Activated CD8-positive, alpha-beta memory T cell treated with anti-CD3 and anti-CD28 coated beads for 4 hours (primary cell): ENCODE data around the gene FAM222A.
A peak's percentile ranks its signal among the peaks of the same experiment; 100 is the strongest.

Experiments used
- DNase-seq, 2 donors: peaks; one replicate each; pipeline ENCODE4 v3.0.0-alpha.2; 2020; ENCODE audit warnings: low read depth in 2 of 2

FAM222A gene

DNA sequence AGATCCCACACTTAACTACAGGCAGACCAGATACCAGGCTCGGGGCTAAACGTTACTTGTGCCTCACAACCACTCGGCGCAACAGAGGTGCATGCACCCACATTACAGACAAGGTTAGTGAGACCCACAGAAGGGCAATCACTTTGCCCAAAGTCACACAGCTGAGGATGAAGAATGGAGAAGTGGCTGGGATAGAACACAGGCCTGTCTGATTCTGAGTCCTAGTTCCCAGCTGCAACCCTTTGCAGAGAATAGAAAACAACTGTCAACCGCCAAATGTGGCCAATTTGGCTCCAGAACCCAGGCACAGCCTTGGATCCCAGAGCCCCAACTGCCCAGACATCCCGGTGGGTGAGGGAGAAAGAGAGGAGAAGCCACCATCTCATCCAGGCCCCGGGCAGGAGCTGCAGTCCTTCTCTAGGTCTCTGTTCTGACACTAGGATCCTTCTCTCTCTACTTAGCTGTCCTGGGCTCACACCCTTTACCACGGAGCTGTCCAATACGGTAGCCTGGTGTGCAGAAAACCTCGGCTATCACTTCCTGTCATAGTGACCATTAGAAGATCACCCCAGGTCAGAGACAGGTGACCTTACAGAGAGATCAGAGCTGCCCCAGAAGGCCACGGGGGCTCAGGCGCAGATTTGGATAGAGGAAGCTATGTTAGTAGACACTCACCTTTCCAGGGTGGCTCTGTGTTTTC, 59.1 kb downstream of the FAM222A start:
- no peak for DNase-seq

DNA sequence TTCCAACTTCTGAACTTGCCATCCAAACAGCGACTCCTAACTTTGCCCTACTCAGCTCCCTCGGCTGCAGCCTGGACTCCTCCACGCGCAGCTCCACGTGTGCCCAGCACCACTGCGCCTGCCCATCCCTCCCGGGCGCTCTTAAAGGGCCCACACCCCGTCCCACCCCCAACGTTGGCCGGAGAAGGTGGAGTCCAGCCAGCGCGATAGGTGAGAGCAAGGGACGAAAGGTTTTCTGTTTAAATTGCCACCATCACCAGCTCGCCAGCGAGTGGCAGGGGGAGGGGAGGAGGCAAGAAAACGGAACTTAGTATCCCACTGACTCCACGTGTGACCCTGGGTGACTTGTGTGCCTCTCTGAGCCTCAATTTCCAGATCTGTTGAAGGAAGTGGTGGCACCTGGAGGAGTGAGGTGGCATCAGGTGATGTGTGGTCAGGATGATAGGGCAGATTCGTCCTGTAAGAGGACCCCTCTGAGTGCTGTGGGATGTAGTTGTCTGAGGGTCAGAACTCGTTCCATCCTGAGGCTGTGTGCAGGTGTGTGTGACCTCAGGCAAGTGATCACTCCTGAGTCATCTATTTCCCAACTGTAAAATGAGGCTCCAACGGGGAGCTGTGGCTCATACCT, 59.9 kb downstream of the FAM222A start:
- DNase-seq = no peak

DNA sequence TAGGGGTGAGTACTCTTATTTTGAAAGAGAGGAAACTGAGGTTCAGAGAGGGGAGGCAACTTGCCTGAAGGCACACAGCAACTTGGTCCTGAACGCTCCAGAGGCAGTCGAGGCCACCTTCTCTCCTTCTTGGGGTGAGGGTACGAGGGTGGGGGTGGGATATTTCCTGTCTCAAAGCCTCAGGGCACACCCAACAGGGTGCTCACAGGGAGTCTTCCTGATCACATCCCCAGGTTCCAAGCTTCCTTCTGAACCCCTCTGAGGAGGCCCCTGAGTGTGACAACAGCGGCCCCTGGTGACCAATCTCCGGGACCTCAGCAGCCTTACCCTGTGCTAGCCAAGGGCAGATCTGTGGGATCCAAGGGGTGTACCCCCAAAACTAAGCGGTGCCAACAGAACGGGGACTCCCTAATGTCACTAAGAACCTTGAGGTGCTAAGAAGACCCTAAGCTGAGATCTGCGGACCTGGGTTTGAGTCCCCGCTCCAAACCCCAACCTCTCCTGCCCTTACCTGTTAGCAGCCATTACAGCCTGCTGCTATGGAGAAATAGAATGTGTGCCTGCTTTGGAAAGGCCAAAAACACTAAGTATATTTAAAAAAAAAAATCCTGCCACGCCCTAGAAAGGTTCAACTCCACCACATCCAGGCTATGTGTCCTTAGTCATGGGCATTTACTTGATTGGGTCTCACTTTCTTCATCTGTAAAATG, 61.7 kb downstream of the FAM222A start:
- peak; percentile 34 to 45 for DNase-seq

DNA sequence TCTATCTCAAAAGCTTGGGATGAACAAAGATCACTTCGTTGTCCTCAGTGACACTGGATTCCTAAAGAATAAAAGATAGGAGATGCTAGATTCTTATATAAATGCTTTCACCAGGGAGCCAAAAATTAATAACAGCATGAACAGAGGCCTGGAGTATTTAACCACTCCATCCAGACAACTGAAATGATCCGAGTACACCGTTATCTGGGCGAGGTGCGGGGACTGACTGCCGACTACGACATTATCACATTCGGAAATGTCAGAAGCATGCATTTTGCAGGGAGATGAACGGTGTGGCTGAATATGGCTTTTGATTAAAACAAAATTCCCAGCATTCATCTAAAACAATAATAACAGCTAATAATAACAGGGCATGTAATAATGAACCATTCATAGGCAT, 63.0 kb downstream of the FAM222A start:
- no peak for DNase-seq

DNA sequence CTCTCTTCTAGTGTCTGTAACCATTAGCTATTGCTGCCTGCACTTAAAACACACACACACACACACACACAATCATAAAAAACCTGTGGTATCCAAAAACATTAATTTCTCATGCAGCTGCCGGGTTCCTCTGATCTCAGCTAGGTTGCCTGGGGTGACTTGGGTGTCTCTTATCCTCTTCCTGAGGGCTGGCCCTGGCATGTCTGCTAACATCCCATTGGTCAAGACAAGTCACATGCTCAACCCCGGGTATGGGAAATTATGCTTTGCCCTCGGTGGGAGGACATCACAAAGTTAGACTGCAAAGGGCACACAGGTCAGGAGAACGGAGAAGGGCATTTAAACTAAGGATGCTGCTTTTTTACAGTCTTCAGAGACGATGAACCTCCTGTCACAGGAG, 63.9 kb downstream of the FAM222A start:
- no peak for DNase-seq

DNA sequence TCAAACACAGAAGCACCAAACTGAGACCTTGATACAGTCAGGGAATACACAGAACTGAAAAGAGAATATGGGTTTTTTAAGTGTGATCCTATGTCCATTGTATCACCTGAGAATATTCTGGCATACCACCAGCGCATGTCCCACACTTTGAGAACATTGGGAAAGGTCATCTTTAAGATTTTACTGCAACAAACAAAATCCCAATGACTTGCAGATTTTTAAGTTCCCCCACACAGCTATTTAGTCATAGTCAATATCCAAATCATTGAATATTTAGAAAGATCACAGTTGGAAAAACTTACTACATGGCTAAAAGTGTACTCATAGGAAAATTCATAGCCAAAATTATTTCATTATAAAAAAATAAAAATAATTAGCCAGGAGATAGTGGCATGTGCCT, 65.1 kb downstream of the FAM222A start:
- no peak for DNase-seq

DNA sequence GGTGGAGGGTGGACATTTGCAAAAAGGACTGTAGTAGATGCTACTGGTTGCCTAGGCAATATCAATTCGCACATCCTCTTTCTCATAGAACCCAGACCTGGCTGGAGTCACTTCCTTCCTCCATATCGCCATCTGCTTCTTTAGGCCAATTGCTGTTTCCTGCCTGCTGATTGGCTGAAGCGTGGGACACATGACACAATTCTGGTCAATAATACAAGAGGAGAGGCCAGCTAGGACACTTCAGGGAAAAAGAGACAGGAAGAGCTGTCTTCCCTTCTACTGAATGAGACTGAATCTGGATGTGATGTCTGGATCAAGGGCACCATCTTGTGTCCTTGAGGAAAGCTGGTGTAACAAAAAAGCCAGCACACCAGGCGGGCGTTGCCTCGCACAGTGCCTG, 65.8 kb downstream of the FAM222A start:
- no peak for DNase-seq

DNA sequence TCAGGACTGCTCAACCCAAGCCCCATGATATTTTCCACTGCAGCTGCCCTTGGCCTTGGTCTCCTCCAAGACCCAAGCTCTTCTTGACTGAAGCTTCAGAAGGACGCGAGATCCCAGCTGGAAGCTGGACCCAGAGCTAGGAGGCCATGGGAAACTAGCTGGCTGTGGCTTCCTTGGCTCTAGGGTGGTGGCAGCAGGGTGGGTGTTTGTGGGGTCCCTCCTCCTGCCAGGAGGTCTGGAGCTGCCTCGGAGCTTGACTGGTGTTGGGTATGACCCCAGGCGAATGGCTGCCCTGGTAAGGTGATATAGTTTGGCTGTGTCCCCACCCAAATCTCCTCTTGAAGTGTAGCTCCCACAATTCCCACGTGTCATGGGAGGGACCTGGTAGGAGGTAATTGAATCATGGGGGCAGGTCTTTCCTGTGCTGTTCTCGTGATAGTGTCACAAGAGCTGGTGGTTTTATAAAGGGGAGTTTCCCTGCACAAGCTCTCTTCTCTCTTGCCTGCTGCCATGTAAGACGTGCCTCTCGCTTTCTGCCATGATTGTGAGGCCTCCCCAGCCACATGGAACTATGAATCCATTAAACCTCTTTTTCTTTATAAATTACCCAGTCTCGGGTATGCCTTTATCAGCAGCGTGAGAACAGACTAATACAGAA, 68.2 kb downstream of the FAM222A start:
- no peak for DNase-seq

DNA sequence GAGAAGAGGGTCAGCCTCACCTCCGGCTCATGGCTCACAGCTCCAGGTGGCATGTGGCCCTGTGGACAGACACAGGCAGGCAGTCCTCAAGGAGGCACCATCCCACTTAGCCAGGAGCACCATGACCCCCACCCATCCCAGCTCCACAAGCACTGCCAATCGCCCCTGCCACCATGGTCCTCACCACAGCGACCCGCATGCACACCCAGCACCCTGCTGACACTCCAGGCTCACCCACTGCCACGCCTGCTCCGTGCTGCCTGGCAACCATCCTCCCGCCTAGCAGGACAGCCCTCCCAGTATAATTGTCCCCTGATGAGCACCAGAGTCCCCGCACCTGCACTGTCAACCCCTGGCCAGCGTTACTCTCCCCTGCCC, 68.7 kb downstream of the FAM222A start:
- DNase-seq = no peak

DNA sequence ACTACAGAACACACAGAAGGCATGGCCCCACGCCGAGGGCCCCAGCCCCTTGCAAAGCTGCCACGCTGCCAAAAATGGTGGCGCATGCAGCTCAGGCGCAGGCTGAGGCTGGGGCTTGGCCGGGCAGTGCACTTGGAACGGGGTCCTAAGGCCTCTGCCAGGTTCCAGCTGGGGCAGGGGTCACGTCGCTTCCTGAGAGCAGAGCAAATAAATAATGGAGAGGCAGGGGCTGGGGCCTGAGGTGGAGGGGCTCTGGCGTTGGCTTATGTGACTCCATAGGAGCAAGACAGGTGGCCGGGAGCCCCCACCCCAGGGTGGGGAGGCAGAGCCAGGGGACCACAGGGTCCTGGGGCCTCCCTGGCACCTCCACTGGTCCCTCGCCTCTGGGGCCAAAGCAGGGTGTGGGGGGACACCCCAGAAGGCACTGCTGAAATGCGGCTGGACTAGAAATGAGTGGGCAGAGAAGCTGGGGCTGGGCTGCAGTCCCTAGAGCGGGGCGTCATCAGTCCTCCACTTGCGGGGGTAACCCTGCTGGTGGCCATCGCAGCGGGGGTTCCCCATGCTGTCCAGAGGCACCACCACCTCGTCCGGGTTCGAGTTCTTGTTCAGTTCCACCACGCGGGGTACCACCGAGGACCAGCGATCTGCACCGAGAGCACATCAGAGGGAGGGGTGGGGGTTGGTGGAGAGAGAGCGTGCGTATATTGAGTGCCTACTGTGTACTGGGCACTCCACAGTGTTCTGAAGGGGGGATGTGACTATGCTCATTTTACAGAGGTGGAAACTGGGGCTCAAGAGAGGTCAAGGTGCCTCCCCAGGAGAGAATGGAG, 69.7 kb downstream of the FAM222A start:
- no peak for DNase-seq

DNA sequence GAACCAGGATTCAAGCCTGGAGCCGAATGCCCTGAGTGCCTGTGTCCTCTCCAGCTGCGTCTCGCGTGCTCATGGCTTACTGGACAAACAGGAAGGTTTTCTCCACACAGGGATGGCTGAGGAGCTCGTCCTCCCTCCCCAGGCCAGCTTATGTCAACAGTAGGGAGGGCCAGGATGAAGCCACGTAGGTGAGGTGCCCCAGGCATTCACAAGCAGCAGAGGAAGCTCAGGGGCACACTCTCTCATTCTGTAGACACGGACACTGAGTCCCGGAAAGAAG, 70.3 kb downstream of the FAM222A start:
- no peak for DNase-seq

DNA sequence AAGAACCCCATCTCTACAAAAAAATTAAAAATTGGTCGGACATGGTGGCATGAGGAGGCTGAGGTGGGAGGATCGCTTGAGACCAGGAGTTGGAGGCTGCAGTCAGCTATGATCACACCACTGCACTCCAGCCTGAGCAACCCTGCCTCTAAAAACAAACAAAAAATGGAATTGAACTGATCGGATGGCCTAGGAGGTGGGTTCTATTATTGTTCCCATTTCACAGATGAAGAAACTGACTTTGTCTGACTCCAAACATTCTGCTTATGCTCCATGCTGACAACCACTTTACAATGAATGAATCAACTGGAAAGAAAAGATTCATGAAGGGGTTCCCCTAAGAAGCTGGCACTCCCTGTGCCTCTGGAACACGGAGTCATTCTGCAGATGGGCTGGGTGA, 72.2 kb downstream of the FAM222A start:
- no peak for DNase-seq

DNA sequence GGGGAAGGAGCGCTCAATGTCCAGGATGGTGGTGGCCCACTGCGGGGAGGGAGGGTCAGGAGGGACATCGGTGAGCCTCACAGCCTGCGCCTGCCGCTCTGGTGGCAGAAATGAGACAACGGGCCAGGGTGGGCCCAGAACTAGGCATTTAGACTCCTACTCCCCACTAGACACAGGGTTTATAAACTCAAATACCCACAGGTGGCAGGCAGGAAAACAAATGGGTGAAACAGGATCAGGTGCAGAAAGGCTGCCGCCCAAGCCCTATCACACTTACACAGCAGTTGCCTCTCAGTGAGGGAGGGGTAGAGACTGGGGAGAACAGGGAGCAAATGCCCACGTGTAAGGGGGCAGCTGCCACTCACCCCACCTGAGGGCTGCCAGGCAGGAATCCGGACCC, 73.2 kb downstream of the FAM222A start:
- DNase-seq = no peak

DNA sequence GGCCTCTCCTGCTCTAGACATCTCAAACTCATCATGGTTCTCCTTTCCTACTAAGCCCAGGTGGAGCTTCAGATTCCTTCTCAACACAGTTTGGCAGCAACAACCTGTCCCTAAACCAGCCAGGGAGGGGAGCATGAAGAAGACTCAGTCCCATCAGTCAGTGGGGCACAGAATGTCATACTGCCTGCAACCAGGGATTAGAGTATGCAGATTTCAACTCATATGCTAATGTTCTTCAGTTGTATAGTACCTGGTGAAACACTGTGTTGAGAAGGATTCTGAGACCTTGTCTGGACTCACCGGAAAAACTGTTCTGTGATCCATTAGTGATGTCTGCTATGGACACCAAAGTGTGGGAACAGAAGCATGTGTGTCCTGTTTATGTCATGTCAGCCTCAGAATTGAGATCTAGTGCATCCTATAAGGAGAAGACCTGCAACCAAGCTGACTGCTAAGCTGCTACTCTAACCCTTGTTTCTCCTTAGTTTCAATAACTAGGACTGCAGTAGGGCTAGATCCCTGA, 76.0 kb downstream of the FAM222A start:
- no peak for DNase-seq

DNA sequence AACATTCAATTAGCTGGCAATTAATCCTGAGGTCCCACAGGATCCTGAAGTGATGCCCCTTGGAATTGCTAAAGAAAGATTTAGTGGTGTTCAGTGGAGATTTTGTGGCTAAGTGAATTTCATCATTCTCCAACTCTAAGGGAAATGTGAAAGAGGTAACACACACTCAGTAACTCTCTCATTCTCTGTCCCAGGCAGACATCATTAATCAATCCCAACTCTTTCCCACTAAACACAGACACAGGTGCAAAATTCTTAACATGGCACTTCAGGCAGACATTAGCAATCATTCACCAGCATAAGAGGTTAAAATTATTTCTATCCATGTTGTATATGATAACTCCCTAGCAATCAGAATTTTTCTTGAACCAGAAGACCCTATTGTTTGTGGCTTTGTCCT, 79.4 kb downstream of the FAM222A start:
- no peak for DNase-seq

DNA sequence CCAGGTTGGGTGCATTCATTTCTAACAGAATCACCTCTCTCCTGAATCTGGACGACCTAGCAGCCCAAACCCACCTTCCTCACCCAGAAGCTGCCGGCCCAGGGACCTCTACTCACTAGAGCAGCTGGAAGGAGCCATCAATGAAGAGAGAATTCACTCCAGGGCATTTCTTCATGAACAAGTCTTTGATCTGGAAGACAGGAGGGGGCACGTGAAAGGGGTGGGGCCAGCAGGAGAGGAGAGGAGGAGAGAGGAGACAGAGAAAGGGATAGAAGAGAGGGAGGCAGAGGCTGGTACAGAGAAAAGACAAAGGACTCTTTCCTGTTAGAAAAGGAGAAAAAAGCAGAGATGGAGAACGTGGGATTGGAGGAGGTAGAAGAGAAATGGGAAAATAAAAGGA, 79.8 kb downstream of the FAM222A start:
- DNase-seq = no peak

DNA sequence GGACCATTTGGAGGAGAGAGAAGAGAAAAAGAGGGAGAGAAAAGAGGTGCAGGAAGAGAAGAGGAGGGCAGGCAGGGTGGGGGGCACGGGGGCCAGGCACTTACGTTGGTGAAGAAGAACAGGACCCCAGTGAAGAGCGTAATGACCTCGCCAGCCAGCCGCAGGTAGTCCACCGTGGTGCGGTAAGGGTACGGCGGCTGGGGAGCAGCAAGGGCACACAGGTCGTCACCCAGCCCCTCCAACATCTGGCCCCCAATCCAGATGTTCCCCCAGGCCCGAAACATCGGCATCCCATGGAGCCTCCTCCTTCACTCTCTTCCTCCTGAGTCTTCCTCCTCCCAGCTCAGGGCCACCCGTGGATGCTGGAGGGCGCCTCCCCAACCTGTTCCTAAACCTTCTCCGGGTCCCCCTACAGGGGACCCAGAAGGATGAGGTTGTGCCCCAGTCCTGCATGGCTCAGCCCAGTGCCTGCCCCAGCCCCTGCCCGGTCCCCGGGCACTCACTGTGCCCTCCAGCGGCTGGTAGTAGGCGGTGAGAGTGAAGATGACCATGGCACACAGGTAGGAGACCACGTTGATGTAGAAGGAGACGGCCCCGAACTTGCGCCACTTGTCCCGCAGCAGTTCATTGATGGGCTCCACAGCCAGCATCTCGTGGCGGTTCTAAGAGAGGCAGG, 80.3 kb downstream of the FAM222A start:
- DNase-seq = no peak

DNA sequence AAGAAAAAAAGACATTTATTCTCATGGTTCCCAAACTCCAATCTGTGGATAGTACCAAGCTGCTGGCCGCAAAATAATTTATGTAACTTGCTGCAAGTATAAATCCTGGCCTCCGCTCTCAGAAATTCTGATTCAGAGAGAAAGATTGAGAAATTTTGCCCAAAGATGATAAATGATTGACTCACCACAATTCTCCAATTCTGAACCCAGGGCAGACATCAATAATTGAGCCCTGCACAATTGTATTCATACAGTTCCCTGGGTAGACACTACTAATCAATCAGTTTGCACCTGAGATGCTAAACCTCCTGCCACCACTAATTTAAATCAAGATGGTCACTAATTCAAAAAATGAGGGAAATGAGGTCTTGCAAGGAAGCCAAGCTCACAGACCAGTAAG, 81.4 kb downstream of the FAM222A start:
- DNase-seq = no peak

DNA sequence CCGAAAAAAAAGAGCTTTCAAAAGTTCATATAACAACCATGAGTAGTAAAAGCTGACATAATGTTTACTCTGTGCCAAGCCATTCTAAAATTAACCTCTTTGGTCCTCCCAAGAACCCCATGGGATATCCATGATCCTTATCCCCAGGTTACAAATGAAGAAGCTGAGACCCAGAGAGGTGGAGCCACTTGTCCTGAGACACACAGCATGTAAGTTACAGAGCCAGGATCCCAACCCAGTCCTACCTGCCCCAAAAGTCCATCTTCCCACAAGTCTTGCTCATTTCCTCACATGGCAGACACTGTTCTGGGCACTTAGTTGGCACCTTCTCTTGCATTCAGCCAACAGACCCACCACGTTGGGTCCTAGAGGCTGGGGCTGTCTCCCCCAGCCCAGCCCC, 82.4 kb downstream of the FAM222A start:
- DNase-seq = no peak

DNA sequence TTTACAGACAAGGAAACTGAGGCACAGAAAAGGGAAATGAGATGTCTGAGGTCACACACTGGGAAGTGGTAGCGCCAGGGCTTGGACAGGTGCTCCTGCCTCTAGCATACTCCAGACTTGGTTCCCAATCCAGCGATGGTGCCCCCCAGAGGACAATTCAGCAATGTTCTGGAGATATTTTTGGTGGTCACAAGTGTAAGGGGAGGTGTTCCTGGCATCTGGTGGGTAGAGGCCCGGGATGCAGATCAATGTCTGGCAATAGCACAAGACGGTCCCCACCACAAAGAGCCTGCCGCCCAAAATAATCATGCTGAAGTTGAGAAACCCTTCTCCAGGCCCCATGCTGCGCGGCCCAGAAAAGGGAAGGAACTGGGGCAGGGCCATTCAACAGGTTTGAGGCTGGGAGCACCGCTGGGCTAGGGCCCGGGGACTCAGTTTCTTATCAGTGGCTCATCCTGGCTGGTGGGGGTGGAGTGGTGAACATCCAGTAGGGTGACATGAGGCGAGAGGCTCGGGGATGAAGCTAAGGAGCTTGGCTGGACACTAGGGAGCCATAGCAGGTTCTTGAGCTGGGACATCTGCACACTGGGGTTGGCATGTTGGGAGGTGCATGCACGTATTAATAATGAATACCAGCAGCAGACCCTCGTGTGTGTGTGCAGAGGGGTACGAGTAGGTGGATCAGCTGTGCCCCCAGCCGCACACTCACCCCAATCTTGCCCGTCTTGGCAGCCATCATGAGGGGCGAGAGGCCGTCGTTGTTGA, 84.5 kb downstream of the FAM222A start:
- DNase-seq = no peak

DNA sequence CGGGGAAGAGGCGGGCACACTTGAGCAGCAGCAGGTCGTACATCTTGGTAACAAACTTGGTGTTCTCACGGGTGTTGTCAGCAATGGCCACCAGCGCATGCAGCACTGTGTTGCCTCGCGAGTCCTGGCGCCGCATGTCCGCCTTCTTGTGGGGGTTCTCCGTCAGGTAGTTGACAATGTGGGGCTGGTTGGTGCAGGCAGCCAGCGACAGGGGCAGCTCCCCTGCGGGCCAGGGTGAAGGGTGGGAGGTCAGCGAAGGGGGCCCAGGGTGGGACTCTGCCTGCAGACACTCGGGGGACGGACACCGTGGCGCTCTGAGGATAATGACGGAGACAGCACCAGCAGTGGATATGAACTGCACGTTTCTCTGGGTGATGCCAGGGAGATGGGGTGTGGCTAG, 85.1 kb downstream of the FAM222A start:
- no peak for DNase-seq
